WTC11 (cell line): ENCODE results near the gene PABPN1L. TPM values are rescaled to one million over a fixed set of nuclear protein-coding genes. Genes with fewer than 3 reads are reported as not detected.

Experiments
- ATAC-seq: fragments of 200-7000 bp; cut with Tn5 transposase; 2 replicates; pipeline ENCODE4 v1.10.0; 2021; ENCODE audit warnings: mild to moderate bottlenecking, moderate library complexity
- CTCF ChIA-PET: fragments of 300-600 bp; sonication (Branson Sonifier 250); formaldehyde crosslinking; loops from one replicate; lab custom pipeline; 2021; ENCODE audit warnings: antibody characterized with exemption; lab: Charles Lee
- POLR2A ChIA-PET: fragments of 350-600 bp; sonication (Branson Sonifier 250); formaldehyde crosslinking; loops from one replicate; lab custom pipeline; 2021; ENCODE audit warnings: antibody characterized with exemption; lab: Charles Lee
- DNase-seq: peaks from one replicate; pipeline ENCODE4 v3.0.0; 2021; ENCODE audit warnings: low spot score
- H3K27ac Mint-ChIP-seq: 2 replicates; pipeline ENCODE4 v1.8.0; 2021; ENCODE audit warnings: mixed read lengths
- H3K27me3 Mint-ChIP-seq: 2 replicates; pipeline ENCODE4 v1.8.0; 2021; ENCODE audit warnings: low read depth, mild to moderate bottlenecking, moderate library complexity, mixed read lengths
- H3K36me3 Mint-ChIP-seq: 2 replicates; pipeline ENCODE4 v1.8.0; 2021; ENCODE audit warnings: mixed read lengths
- H3K4me1 Mint-ChIP-seq: 2 replicates; pipeline ENCODE4 v1.8.0; 2022; ENCODE audit warnings: mixed read lengths
- H3K4me3 Mint-ChIP-seq: 2 replicates; pipeline ENCODE4 v1.8.0; 2021; ENCODE audit warnings: mild to moderate bottlenecking, moderate library complexity, mixed read lengths
- H3K9me3 Mint-ChIP-seq: 2 replicates; pipeline ENCODE4 v1.8.0; 2021; ENCODE audit warnings: mixed read lengths
- CBFB ChIP-seq: sonication (generic); formaldehyde crosslinking; IDR thresholded peaks from 2 replicates; pipeline ENCODE4 v1.8.1; 2022; ENCODE audit warnings: mild to moderate bottlenecking, low read depth, missing genetic modification reagents
- CDX4 ChIP-seq: fragments of 250-450 bp; sonication (Bioruptor Pico); IDR thresholded peaks from 2 replicates; pipeline ENCODE4 v1.9.0; 2021; ENCODE audit warnings: moderate library complexity, mild to moderate bottlenecking, inconsistent platforms, borderline replicate concordance
- CREM ChIP-seq: sonication (generic); formaldehyde crosslinking; IDR thresholded peaks from 2 replicates; pipeline ENCODE4 v1.8.1; 2022; ENCODE audit warnings: mild to moderate bottlenecking, missing genetic modification reagents, moderate library complexity
- ELF4 ChIP-seq: sonication (generic); formaldehyde crosslinking; IDR thresholded peaks from 2 replicates; pipeline ENCODE4 v1.8.1; 2022; ENCODE audit warnings: low read depth, mild to moderate bottlenecking, moderate library complexity, missing genetic modification reagents
- GRHL2 ChIP-seq: fragments of 250-450 bp; sonication (Bioruptor Pico); IDR thresholded peaks from 2 replicates; pipeline ENCODE4 v1.8.0; 2022; ENCODE audit warnings: mild to moderate bottlenecking, moderate library complexity; ENCODE audit not compliant: insufficient replicate concordance, severe bottlenecking
- GTF2I ChIP-seq: fragments of 250-450 bp; sonication (Bioruptor Pico); conservative IDR thresholded peaks from 2 replicates; pipeline ENCODE4 v1.4.0; 2021; ENCODE audit warnings: mild to moderate bottlenecking
- KAT7 ChIP-seq: sonication (generic); formaldehyde crosslinking; IDR thresholded peaks from 2 replicates; pipeline ENCODE4 v1.8.1; 2023; ENCODE audit warnings: missing genetic modification reagents, mild to moderate bottlenecking, borderline replicate concordance
- NFATC4 ChIP-seq: fragments of 250-450 bp; sonication (Bioruptor Pico); IDR thresholded peaks from 2 replicates; pipeline ENCODE4 v1.9.0; 2021; ENCODE audit warnings: mild to moderate bottlenecking
- NFE2L1 ChIP-seq: sonication (generic); formaldehyde crosslinking; IDR thresholded peaks from 2 replicates; pipeline ENCODE4 v1.8.1; 2023; ENCODE audit warnings: missing genetic modification reagents
- NR1H2 ChIP-seq: sonication (generic); formaldehyde crosslinking; IDR thresholded peaks from 2 replicates; pipeline ENCODE4 v1.9.0; 2021; ENCODE audit warnings: mild to moderate bottlenecking, moderate library complexity, missing genetic modification reagents
- OVOL2 ChIP-seq: fragments of 250-450 bp; sonication (Bioruptor Pico); IDR thresholded peaks from 2 replicates; pipeline ENCODE4 v1.9.0; 2021; ENCODE audit warnings: mild to moderate bottlenecking, borderline replicate concordance
- RORB ChIP-seq: fragments of 250-450 bp; sonication (Bioruptor Pico); IDR thresholded peaks from 2 replicates; pipeline ENCODE4 v1.9.0; 2021; ENCODE audit warnings: mild to moderate bottlenecking
- SMAD3 ChIP-seq: sonication (generic); formaldehyde crosslinking; IDR thresholded peaks from 2 replicates; pipeline ENCODE4 v1.8.0; 2022; ENCODE audit warnings: missing genetic modification reagents, mild to moderate bottlenecking, borderline replicate concordance
- SMAD4 ChIP-seq: sonication (generic); formaldehyde crosslinking; IDR thresholded peaks from 2 replicates; pipeline ENCODE4 v1.8.0; 2022; ENCODE audit warnings: mild to moderate bottlenecking, missing genetic modification reagents
- TEAD1 ChIP-seq: sonication (generic); formaldehyde crosslinking; IDR thresholded peaks from 2 replicates; pipeline ENCODE4 v1.8.0; 2022; ENCODE audit warnings: mild to moderate bottlenecking, missing genetic modification reagents
- ZBTB21 ChIP-seq: sonication (generic); formaldehyde crosslinking; IDR thresholded peaks from 2 replicates; pipeline ENCODE4 v1.8.1; 2023; ENCODE audit warnings: mild to moderate bottlenecking, missing genetic modification reagents, borderline replicate concordance
- ZBTB43 ChIP-seq: sonication (generic); formaldehyde crosslinking; IDR thresholded peaks from 2 replicates; pipeline ENCODE4 v1.8.1; 2023; ENCODE audit warnings: mild to moderate bottlenecking, missing genetic modification reagents
- ZNF423 ChIP-seq: fragments of 250-450 bp; sonication (Bioruptor Pico); IDR thresholded peaks from 2 replicates; pipeline ENCODE4 v2.1.2; 2022; ENCODE audit warnings: mild to moderate bottlenecking, moderate library complexity
- ZNF671 ChIP-seq: fragments of 250-450 bp; sonication (Bioruptor Pico); IDR thresholded peaks from 2 replicates; pipeline ENCODE4 v1.8.0; 2021; ENCODE audit warnings: mild to moderate bottlenecking
- total RNA-seq: library from RNA; stranded (reverse); gene quantifications from 3 replicates; pipeline ENCODE4 v1.2.3, GENCODE V29; 2021
- TF ChIP-seq, protein P1 (sequence below): sonication (generic); formaldehyde crosslinking; IDR thresholded peaks from 2 replicates; pipeline ENCODE4 v1.8.0; 2023; ENCODE audit warnings: mild to moderate bottlenecking, missing genetic modification reagents
- TF ChIP-seq, protein P2 (sequence below): fragments of 250-450 bp; sonication (Bioruptor Pico); IDR thresholded peaks from 2 replicates; pipeline ENCODE4 v1.9.0; 2021; ENCODE audit warnings: mild to moderate bottlenecking

The PABPN1L gene
- total RNA-seq, 1 experiment from 2014 or later: not detected

DNA sequence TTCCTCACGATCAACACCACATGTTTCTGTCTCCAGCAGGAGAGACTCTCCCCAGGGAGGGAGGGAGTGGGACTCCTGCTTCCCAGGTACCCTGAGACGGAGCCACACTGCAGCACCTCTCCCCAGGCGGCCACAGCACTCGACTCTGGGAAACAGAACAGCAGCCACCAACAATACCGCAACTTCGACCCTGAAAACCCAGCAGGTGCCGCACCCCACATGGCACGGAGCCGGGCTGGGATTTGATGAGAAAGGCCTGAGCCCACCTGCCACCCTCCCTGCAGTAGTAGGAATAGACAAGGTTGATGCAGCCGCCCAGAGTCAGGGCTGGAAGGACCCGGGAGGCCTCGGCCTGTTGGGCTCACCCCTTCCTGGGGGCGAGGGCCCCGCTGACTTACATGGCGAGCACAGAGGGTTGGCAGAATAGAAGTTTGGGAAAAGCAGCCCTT is 24.1 kb downstream of the PABPN1L start:
- Mint-ChIP-seq H3K4me3 (no peak overlapping the region), H3K9me3 (no peaks in the 10 kb centered on the region)
- TF ChIP-seq, protein P1, sequence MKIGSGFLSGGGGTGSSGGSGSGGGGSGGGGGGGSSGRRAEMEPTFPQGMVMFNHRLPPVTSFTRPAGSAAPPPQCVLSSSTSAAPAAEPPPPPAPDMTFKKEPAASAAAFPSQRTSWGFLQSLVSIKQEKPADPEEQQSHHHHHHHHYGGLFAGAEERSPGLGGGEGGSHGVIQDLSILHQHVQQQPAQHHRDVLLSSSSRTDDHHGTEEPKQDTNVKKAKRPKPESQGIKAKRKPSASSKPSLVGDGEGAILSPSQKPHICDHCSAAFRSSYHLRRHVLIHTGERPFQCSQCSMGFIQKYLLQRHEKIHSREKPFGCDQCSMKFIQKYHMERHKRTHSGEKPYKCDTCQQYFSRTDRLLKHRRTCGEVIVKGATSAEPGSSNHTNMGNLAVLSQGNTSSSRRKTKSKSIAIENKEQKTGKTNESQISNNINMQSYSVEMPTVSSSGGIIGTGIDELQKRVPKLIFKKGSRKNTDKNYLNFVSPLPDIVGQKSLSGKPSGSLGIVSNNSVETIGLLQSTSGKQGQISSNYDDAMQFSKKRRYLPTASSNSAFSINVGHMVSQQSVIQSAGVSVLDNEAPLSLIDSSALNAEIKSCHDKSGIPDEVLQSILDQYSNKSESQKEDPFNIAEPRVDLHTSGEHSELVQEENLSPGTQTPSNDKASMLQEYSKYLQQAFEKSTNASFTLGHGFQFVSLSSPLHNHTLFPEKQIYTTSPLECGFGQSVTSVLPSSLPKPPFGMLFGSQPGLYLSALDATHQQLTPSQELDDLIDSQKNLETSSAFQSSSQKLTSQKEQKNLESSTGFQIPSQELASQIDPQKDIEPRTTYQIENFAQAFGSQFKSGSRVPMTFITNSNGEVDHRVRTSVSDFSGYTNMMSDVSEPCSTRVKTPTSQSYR (CRISPR knock-in tag): no peak
- TF ChIP-seq OVOL2 (CRISPR knock-in tag) (no peak), GRHL2 (CRISPR knock-in tag) (no peak), NFE2L1 (CRISPR knock-in tag) (no peak), ZNF423 (CRISPR knock-in tag) (no peak), GTF2I (CRISPR knock-in tag) (no peak), RORB (CRISPR knock-in tag) (no peak), TEAD1 (CRISPR knock-in tag) (no peak), SMAD4 (CRISPR knock-in tag) (no peak)
- TF ChIP-seq, all 79 proteins: peak for 0
- Mint-ChIP-seq H3K4me1 (no peaks in the 10 kb centered on the region), H3K27ac (no peak overlapping the region), H3K27me3 (no peaks in the 10 kb centered on the region), H3K36me3 (peaks cover 4% of the 10 kb centered on the region)
- ATAC-seq: no peak
- DNase-seq: no peak
- CTCF ChIA-PET: no interaction called here
- POLR2A ChIA-PET: no interaction called here

- H3K36me3 Mint-ChIP-seq: peaks cover 4% of the 10 kb centered on the region
- TF ChIP-seq NFE2L1 (CRISPR knock-in tag): no peak
- TF ChIP-seq NR1H2 (CRISPR knock-in tag): no peak
- TF ChIP-seq ZBTB21 (CRISPR knock-in tag): no peak
- TF ChIP-seq ZBTB43 (CRISPR knock-in tag): no peak
- no peak for TF ChIP-seq SMAD3
- TF ChIP-seq NFATC4: no peak
- no peak for TF ChIP-seq CBFB (CRISPR knock-in tag)
- TF ChIP-seq, protein P2, sequence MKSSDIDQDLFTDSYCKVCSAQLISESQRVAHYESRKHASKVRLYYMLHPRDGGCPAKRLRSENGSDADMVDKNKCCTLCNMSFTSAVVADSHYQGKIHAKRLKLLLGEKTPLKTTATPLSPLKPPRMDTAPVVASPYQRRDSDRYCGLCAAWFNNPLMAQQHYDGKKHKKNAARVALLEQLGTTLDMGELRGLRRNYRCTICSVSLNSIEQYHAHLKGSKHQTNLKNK (CRISPR knock-in tag): no peak
- no peak for TF ChIP-seq ZNF671 (CRISPR knock-in tag)
- TF ChIP-seq CDX4 (CRISPR knock-in tag): no peak
- no peak for TF ChIP-seq ELF4 (CRISPR knock-in tag)
- no peak for TF ChIP-seq KAT7
- TF ChIP-seq CREM (CRISPR knock-in tag): no peak
- TF ChIP-seq, all 79 proteins: peak for 0
- POLR2A ChIA-PET: no interaction called here
- ATAC-seq: no peak
- H3K27ac Mint-ChIP-seq: no peak overlapping the region
- no peaks in the 10 kb centered on the region for H3K27me3 Mint-ChIP-seq
- H3K4me1 Mint-ChIP-seq: no peaks in the 10 kb centered on the region
- no peak for DNase-seq
- no peaks in the 10 kb centered on the region for H3K9me3 Mint-ChIP-seq
- CTCF ChIA-PET: no interaction called here
- no peak overlapping the region for H3K4me3 Mint-ChIP-seq
These were observed 24.7 kb downstream of the PABPN1L start for GRCh38 chr16:88841521-88842307.
